ENCODE data around the gene KCNG2.

DNA sequence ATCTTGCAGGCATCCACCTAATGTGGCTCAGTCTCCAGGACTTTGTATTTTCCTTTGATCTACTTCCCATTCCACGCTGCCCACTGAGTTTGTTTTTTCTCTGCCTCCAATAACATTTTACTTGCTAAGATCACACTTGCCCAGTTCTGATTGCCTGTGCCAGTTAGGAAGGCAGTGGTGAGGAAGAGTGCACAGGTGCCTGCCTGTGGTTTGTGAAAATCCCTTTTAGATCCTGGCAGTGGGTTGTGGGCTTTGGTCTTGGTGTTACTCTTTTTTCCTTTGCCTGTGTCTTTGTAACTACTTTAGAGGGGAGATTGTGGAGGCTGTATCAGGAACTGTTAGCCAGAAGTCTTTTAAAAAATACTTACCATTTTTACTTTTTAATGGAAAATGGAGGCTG is 36.9 kb upstream of the KCNG2 start:
- TF ChIP-seq CHD2 (IDR thresholded peaks at IDR 0.05; ENCODE audit: low read length, partially characterized antibody) = no peak
- no peak for TF ChIP-seq EP300 (IDR thresholded peaks at IDR 0.05; ENCODE audit: borderline replicate concordance in 1 of 2, low read depth in 1 of 2, low read length in 1 of 2)
- TF ChIP-seq CTCF (IDR thresholded peaks at IDR 0.05) = no peak
- no peak for TF ChIP-seq PBX3 (IDR thresholded peaks at IDR 0.05)
- TF ChIP-seq, protein P1, sequence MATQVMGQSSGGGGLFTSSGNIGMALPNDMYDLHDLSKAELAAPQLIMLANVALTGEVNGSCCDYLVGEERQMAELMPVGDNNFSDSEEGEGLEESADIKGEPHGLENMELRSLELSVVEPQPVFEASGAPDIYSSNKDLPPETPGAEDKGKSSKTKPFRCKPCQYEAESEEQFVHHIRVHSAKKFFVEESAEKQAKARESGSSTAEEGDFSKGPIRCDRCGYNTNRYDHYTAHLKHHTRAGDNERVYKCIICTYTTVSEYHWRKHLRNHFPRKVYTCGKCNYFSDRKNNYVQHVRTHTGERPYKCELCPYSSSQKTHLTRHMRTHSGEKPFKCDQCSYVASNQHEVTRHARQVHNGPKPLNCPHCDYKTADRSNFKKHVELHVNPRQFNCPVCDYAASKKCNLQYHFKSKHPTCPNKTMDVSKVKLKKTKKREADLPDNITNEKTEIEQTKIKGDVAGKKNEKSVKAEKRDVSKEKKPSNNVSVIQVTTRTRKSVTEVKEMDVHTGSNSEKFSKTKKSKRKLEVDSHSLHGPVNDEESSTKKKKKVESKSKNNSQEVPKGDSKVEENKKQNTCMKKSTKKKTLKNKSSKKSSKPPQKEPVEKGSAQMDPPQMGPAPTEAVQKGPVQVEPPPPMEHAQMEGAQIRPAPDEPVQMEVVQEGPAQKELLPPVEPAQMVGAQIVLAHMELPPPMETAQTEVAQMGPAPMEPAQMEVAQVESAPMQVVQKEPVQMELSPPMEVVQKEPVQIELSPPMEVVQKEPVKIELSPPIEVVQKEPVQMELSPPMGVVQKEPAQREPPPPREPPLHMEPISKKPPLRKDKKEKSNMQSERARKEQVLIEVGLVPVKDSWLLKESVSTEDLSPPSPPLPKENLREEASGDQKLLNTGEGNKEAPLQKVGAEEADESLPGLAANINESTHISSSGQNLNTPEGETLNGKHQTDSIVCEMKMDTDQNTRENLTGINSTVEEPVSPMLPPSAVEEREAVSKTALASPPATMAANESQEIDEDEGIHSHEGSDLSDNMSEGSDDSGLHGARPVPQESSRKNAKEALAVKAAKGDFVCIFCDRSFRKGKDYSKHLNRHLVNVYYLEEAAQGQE (IDR thresholded peaks at IDR 0.05; ENCODE audit: low read depth, low read length) = no peak
- TF ChIP-seq MXI1 (IDR thresholded peaks at IDR 0.05; ENCODE audit: low read depth, low read length) = no peak

Data from SK-N-SH (cell line).